ENCODE data around the gene HERC4. TPM values are rescaled to one million over a fixed set of nuclear protein-coding genes. Genes with fewer than 3 reads are reported as not detected.

HERC4 gene
- total and polyA plus RNA-seq, 2 donors (not counting 3 experiments of a cell fraction or from before 2014, with no cell fraction given): 10.6 to 73.7 TPM

DNA sequence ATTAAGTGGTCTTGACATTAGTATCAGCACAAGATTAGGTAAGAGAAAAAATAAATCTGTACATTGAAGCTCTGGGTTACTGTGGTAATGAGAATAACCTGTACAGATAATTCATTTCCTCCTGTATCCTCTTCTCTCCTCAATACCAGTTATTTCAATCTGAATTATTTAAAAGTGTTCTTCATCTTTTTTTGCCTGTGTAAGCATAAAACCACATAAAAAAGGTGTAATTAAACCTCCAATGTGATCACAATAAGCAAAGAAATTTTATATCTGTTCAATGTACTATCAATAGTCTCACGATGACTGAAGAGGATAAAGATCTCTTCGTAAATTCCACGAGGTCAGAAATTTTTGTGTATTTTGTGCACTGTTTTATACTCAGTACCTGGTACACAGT, 33.0 kb upstream of the HERC4 start:
- no peak overlapping the region for H3K4me3 ChIP-seq (replicated peaks in 1 of 3; ENCODE audit: insufficient read depth in 1 of 3, low read depth in 1 of 3, low read length in 3 of 3)
- FAIRE-seq: no peak
- no peaks in the 10 kb centered on the region for H3K79me2 ChIP-seq (ENCODE audit: control insufficient read depth, insufficient read depth, low read length)
- no peaks in the 10 kb centered on the region for H4K20me1 ChIP-seq (replicated peaks; ENCODE audit: control insufficient read depth, extremely low read depth, insufficient read depth, low read length)
- no peak overlapping the region for H2AFZ ChIP-seq (ENCODE audit: low read depth, low read length)
- dilution Hi-C loops (cut with MboI; ENCODE audit: extremely low pct_ligation_motif_present, low sequenced_read_pairs): no loop called here
- TF ChIP-seq POLR2A (IDR thresholded peaks at IDR 0.05; ENCODE audit: low read depth, low read length) (no peak), MYC (IDR thresholded peaks at IDR 0.05; ENCODE audit: low read depth, low read length) (no peak), FOS (IDR thresholded peaks at IDR 0.05; ENCODE audit: borderline replicate concordance, insufficient read depth, low read length) (no peak), GATA2 (IDR thresholded peaks at IDR 0.05; ENCODE audit: insufficient read depth, insufficient read length, low read depth, low read length) (no peak), JUN (IDR thresholded peaks at IDR 0.05; ENCODE audit: borderline replicate concordance, insufficient read depth, insufficient read length, low read depth) (no peak), POLR2AphosphoS5 (IDR thresholded peaks at IDR 0.05; ENCODE audit: insufficient read depth, low read depth, low read length) (no peak)
- TF ChIP-seq, protein P1, sequence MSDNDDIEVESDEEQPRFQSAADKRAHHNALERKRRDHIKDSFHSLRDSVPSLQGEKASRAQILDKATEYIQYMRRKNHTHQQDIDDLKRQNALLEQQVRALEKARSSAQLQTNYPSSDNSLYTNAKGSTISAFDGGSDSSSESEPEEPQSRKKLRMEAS (IDR thresholded peaks at IDR 0.05; ENCODE audit: insufficient read depth, insufficient read length): no peak
- no peak overlapping the region for H3K27ac ChIP-seq (ENCODE audit: insufficient read depth, low read depth, low read length)
- H3K4me2 ChIP-seq (ENCODE audit: insufficient read depth, low read length): no peak overlapping the region
- H3K9me3 ChIP-seq (replicated peaks; ENCODE audit: control insufficient read depth, insufficient read depth, low read length): no peaks in the 10 kb centered on the region
- BruUV-seq (replicated peaks): no TSS peak
- no peak for DNase-seq (ENCODE audit: low read depth, low spot score)
- CTCF ChIA-PET: interaction anchor here (1.1 to 1.2 kb wide), 2 partner anchors 13 to 26 kb away, joined by 3 read pairs; no protein-coding TSS in a partner anchor
- intact Hi-C loops (cut with micrococcal nuclease): no loop called here
- H3K4me1 ChIP-seq (ENCODE audit: control insufficient read depth, extremely low read depth, insufficient read depth, low read length): peaks cover 6% of the 10 kb centered on the region
- H3K36me3 ChIP-seq (ENCODE audit: control insufficient read depth in 2 of 2, extremely low read depth in 1 of 2, insufficient read depth in 2 of 2, low read length in 2 of 2): no peaks in the 10 kb centered on the region
- POLR2A ChIA-PET: no interaction called here
- H3K27me3 ChIP-seq (ENCODE audit: control insufficient read depth in 2 of 2, insufficient read depth in 2 of 2, low read length in 2 of 2): no peaks in the 10 kb centered on the region
- H3K9me1 ChIP-seq (replicated peaks; ENCODE audit: control insufficient read depth, extremely low read depth, insufficient read depth, low read length): no peaks in the 10 kb centered on the region
- H3K9ac ChIP-seq (replicated peaks; ENCODE audit: extremely low read depth, insufficient read depth, low read length): no peak overlapping the region

DNA sequence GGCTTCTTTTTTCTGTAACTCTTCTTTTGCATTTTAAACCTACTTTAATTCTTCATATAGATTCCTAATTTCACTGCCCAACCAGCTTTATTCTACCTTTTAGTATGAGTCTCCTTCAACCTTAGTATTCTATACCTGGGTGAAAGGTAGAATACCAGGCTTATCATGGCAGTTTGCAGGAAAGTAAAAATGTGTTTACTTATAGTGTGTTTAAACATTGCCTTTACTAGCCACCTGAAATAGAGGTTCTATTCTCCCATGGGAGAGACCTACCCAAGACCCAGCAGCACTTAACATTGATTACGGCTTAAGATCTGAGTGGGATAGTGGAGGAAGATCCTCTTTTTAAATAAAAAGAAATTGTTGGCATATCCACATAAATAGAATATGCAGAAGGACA, 32.6 kb upstream of the HERC4 start:
- no peaks in the 10 kb centered on the region for H3K79me2 ChIP-seq (ENCODE audit: control insufficient read depth, insufficient read depth, low read length)
- dilution Hi-C loops (cut with MboI; ENCODE audit: extremely low pct_ligation_motif_present, low sequenced_read_pairs): no loop called here
- H3K36me3 ChIP-seq (ENCODE audit: control insufficient read depth in 2 of 2, extremely low read depth in 1 of 2, insufficient read depth in 2 of 2, low read length in 2 of 2): no peaks in the 10 kb centered on the region
- ChIA-PET CTCF (interaction anchor here (0.7 to 1.2 kb wide), 4 partner anchors 10 to 131 kb away, joined by 3 to 8 read pairs (median 4); no protein-coding TSS in a partner anchor), POLR2A (no interaction called here)
- H3K4me2 ChIP-seq (ENCODE audit: insufficient read depth, low read length): no peak overlapping the region
- FAIRE-seq: no peak
- H3K9ac ChIP-seq (replicated peaks; ENCODE audit: extremely low read depth, insufficient read depth, low read length): no peak overlapping the region
- no peaks in the 10 kb centered on the region for H3K9me3 ChIP-seq (replicated peaks; ENCODE audit: control insufficient read depth, insufficient read depth, low read length)
- H3K9me1 ChIP-seq (replicated peaks; ENCODE audit: control insufficient read depth, extremely low read depth, insufficient read depth, low read length): no peaks in the 10 kb centered on the region
- H3K27me3 ChIP-seq (ENCODE audit: control insufficient read depth in 2 of 2, insufficient read depth in 2 of 2, low read length in 2 of 2): no peaks in the 10 kb centered on the region
- no peak overlapping the region for H2AFZ ChIP-seq (ENCODE audit: low read depth, low read length)
- TF ChIP-seq MYC (IDR thresholded peaks at IDR 0.05; ENCODE audit: low read depth, low read length) (no peak), POLR2A (IDR thresholded peaks at IDR 0.05; ENCODE audit: low read depth, low read length) (no peak), JUN (IDR thresholded peaks at IDR 0.05; ENCODE audit: borderline replicate concordance, insufficient read depth, insufficient read length, low read depth) (no peak), EZH2 (IDR thresholded peaks at IDR 0.05; ENCODE audit: borderline replicate concordance, low read depth, low read length, severe bottlenecking) (no peak), FOS (IDR thresholded peaks at IDR 0.05; ENCODE audit: borderline replicate concordance, insufficient read depth, low read length) (no peak), POLR2AphosphoS5 (IDR thresholded peaks at IDR 0.05; ENCODE audit: insufficient read depth, low read depth, low read length) (no peak), GATA2 (IDR thresholded peaks at IDR 0.05; ENCODE audit: insufficient read depth, insufficient read length, low read depth, low read length) (no peak)
- TF ChIP-seq, protein P1 (IDR thresholded peaks at IDR 0.05; ENCODE audit: insufficient read depth, insufficient read length): no peak
- TF ChIP-seq, protein P2, sequence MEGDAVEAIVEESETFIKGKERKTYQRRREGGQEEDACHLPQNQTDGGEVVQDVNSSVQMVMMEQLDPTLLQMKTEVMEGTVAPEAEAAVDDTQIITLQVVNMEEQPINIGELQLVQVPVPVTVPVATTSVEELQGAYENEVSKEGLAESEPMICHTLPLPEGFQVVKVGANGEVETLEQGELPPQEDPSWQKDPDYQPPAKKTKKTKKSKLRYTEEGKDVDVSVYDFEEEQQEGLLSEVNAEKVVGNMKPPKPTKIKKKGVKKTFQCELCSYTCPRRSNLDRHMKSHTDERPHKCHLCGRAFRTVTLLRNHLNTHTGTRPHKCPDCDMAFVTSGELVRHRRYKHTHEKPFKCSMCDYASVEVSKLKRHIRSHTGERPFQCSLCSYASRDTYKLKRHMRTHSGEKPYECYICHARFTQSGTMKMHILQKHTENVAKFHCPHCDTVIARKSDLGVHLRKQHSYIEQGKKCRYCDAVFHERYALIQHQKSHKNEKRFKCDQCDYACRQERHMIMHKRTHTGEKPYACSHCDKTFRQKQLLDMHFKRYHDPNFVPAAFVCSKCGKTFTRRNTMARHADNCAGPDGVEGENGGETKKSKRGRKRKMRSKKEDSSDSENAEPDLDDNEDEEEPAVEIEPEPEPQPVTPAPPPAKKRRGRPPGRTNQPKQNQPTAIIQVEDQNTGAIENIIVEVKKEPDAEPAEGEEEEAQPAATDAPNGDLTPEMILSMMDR (IDR thresholded peaks at IDR 0.05; ENCODE audit: extremely low read depth in 1 of 2, insufficient read depth in 1 of 2, low read depth in 1 of 2, low read length in 2 of 2): no peak
- peaks cover 6% of the 10 kb centered on the region for H3K4me1 ChIP-seq (ENCODE audit: control insufficient read depth, extremely low read depth, insufficient read depth, low read length)
- no peak overlapping the region for H3K4me3 ChIP-seq (replicated peaks in 1 of 3; ENCODE audit: insufficient read depth in 1 of 3, low read depth in 1 of 3, low read length in 3 of 3)
- H3K27ac ChIP-seq (ENCODE audit: insufficient read depth, low read depth, low read length): no peak overlapping the region
- no peak for DNase-seq (ENCODE audit: low read depth, low spot score)
- intact Hi-C loops (cut with micrococcal nuclease): no loop called here
- no peaks in the 10 kb centered on the region for H4K20me1 ChIP-seq (replicated peaks; ENCODE audit: control insufficient read depth, extremely low read depth, insufficient read depth, low read length)
- no TSS peak for BruUV-seq (replicated peaks)

All from endothelial cell of umbilical vein (primary cell).